HG03159 (cell line): ENCODE results near the gene LLGL1.

Experiments
- ATAC-seq: cut with Tn5 transposase; IDR thresholded peaks from one replicate; pipeline ENCODE4 v1.9.1; 2021; ENCODE audit warnings: mild to moderate bottlenecking, moderate library complexity; ENCODE audit not compliant: unreplicated experiment

LLGL1 gene

DNA sequence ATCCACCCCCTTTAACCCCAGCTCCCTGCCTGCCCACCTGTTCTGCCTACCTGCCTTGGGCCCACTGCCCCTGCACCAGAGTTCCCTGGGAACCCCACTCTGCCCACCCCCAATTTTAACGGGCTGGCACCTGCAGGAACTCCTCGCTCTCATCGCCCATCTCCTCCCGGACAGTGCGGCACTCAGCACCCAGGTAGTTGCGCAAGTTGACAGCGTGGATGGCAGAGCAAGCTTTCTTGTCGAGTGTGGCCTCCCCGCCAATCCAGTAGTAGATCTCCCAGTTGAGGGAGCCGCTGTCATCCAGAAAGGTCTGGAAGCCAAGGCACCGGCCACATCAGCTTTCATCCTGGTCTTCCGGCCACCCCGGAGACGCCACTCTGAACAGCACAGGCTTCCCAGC lies 25.3 kb downstream of the LLGL1 start:
- no peak for ATAC-seq

DNA sequence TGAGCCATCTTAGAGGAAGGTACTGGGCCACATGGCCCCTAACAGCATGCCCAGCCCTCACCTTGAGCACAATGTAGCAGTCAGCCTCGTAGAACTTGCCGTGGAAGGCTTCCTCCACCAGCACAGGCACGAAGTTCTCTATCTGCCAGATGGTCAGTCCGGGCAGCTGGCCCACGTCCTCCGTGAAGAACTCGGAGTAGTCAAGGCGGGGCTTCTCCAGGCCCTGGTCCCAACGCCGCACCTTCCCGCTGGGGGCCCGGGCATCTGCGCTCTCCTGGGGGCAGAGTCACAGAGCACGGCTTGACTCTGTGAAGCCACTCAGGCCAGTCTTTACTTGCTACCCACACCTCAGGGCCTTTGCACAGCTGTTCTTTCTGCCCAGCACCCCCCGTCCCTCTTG lies 25.8 kb downstream of the LLGL1 start:
- no peak for ATAC-seq

DNA sequence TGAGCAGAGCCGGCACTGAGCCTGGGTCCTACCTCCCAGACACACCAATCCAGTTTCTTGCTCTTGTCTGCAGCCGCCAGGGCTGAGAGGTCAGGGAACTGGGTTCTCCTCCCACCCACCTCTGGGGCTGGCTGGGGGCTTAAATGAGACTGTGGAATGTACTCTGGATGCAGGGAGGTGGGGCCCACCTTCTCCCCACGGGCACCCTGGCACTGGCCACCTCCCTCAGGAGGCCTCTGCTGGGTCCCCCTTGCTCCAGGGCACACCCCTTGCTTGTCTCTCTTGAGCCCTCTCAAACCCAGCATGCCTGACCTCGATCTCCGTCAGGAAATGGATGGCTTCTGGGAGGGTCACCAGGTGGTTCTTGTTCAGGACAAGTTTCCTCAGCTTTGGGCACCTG lies 26.7 kb downstream of the LLGL1 start:
- no peak for ATAC-seq

DNA sequence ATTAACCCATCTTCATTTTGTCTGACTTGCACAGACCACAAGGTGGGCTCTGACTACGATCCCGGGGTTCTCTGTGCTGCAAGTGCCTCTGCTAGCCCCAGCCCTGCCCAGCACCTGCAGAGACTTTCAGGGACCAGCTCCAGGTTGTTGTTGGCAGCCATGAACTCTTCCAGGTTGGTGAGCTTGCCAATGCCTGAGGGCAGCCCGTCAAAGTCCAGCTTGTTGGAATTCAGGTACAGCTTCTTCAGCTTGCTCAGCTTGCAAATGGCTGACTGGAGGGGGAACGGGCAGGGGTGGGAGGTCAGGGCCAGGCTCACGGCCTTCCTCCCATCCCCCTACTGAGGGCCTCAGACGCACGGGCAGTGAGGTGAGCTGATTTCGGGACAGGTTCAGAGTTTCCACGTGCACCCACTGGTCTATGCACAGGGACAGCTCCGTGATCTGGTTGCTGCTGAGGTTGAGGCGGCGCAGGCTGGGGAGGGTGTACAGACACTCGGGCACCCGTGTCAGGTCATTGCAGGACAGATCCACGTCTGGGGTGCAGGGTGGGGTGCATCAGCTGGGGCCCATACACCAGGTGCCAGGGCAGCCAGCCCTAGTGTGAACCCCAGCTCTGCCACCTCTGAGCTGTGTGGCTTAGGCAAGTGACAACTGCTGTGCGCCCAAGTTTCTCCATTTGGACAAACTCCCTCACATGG lies 27.9 kb downstream of the LLGL1 start:
- no peak for ATAC-seq

DNA sequence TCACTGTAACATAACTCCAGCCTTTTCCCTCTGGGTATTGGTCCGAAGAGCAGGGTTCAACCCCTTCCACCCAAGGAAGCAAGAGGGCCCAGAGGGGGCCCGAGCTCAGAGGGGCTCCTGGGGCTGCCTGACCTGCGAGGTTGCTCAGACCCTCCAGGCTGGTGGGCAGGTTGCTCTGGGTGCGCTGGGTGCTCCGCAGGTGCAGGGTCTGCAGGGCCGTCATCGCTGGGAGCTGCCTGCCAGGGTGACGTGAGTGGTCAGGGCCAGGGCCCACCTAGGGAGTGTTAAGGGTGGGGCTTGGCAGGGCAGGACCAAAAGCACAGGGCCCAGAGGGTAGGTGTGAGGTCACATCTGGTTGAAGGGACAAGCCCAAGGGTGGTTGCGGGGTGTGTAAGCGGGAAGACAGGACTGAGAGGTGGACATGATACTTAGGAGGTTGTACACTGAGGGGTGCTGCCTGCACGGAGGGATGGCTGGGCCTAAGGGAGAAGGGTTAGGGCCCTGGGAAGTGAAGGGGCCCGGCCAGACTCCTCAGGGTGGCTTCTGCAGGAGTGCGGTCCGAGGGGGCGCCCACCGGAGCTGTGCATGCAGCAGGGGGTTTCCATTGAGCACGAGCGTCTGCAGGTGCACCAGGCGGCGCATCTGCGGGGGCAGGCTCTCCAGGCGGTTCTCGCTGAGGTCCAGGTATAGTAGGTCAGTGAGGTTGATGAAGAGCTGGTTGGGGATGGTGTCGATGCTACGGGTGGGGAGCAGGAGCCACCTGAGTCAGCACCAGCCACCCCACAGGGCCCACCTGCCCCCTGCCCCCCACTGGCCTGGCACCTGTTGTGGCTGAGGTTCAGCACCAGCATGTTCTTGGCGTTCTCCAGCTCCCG lies 28.7 kb downstream of the LLGL1 start:
- no peak for ATAC-seq

DNA sequence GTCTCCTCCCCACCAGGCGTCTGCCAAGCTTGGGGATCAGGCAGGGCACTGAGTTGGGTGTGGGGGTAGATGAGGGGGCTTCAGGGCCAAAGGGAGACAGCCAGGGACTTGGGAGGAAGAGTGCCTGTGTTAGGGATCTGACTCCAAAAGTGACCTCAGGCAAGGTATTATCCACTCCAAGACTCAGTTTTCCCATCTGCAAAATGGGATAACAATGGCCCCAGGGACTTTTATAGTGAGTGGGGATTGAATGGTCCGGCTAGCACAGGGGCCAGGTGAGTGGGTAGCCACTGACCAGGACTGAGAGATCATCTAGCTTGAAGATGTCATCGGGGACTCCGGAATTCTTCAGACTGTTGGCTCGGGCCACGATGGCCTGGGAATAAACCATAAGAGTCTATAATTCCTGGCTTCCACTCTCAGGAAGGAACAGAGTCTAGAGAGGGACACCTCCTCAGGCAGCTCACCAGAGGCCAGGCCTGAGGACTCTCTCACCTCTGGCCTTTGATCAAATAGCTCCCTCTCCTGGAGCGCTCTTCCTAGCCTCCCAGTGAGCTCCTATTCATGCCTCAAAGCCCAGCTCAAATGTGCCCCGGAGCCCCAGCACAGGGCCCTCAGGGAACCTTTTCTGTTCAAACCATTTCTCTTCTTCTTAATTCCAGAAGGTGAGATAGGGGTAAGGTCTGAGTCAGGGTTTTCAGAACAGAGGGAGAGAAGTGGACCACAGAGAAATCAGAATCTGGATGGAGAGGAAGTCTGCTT lies 29.6 kb downstream of the LLGL1 start:
- ATAC-seq: no peak

DNA sequence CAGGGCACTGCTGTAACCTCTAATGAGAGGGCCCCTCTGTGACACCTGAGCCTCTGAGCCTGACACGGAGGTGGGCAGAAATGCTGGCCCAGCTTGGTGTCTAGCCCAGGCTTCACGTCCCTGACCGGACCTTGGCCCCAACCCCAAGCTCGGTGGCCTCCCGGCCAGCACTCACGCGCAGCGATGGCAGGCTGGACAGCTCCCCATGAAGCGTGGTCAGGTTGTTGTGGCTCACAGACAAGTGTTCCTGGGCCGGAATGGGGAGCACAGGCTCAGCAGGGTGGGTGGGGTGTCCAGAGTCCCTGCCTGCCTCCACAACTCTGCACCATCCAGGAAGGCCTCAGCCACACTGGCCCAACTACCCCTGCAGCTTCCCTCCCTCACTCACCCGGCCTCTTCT lies 30.9 kb downstream of the LLGL1 start:
- no peak for ATAC-seq

DNA sequence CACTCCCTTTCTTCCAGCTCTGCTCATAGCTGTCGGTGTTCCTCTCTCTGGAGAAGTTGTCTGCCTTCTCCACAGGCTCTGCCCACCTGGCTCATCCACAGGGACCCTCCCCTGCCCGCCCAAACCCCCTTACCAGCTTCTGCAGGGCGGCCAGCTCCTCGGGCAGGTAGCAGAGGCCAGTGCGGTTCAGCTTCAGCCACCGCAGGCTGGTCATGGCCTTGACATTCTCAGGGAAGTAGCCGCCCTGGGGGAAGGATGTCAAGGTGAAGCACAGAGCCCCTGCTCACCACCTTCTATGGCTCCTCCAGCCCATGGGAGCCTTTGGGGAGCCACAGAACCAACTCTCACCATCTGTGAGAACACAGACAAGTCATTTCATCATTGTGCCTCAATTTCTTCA lies 31.3 kb downstream of the LLGL1 start:
- ATAC-seq: no peak

DNA sequence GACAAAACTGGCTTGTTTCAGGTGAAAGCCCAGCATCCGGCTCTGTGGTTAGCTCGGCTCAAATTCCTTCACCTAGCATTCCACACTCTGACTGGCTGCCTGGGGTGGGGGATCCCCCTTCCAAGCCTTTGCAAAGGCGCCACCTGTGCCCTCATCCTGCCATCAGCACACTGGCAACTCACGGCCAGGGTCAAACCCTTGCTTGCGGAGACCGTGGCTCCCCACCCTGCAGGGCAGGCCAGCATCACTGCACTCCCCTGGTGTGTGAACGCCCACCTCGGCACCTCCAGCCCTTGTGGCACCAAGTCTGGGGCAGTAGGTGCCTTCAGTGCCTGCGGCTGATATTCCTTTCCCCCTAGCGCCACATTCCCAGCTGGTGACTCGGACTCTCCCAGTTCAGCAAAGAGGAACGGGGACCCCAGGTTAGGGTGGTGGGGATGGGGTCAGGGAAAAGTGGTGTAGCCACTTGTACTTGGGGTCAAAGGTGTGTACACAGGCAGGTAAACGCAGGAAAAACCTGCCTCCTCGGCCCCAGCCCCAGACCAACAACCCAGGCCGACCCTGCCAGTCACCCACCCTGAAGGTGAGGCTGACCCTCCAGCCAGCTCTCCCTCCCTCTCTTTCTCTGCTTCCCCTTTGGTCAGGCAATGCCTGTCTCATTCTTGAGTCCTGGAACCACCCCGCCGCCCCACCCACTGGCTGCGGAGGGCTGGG lies 32.0 kb downstream of the LLGL1 start:
- no peak for ATAC-seq

DNA sequence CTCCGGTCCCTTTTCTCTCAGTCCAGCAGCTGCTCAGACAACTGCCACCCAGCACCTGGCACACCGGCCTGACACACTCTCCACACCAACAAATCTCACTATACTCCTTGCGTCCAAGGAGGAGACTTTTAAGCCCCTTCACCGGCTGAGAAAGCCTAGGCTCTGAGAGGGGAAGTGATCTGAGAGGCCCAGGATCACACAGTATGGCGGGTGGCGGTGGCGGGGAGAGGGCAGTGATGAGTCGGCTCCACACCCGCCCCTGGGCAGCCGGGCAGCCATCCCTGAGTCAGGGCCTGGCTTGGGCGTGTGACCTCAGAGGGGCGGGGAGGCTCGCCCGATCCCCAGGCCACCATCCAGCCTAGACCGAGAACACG lies 32.5 kb downstream of the LLGL1 start:
- peak; percentile 32 for ATAC-seq

DNA sequence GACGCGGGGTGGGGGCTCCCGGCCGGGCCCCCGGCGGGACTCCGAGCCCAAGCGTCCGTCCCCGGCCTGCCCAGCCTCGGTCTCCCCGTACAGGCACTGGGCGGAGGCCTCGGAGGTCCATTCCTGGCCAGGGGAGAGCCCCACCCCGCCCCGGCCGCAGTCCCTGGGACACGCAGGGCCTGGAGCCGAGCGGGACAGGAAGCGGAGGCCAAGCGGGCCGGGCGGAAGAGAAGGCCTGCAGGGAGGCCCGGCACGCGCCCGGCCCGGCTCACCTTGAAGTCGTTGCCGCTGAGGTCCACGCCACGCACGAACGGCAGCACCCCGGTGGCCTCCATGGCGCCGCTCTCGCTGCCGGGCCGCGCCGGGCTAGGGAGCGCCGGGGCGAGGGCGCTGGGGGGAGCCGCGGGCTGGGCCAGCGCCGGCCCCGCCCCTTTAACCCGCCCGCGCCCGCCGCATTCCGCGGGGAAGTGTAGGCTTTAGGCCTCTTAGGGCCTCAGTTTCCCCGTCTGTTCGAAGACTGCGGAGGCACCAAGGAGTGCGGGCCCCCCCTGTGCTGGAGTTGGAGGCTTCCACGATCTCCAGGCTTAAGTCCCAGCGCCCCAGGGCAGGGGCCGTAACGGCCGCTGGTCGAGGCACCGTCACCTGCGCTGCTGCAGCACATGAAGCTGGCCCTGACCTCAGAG lies 33.1 kb downstream of the LLGL1 start, which contains the start of gene FLII:
TSS of gene FLII (minus strand) at position 383 of the 683 bp plus-strand sequence. CDS start at position 335, 48 bp downstream.
- ATAC-seq: peak; percentile 26

DNA sequence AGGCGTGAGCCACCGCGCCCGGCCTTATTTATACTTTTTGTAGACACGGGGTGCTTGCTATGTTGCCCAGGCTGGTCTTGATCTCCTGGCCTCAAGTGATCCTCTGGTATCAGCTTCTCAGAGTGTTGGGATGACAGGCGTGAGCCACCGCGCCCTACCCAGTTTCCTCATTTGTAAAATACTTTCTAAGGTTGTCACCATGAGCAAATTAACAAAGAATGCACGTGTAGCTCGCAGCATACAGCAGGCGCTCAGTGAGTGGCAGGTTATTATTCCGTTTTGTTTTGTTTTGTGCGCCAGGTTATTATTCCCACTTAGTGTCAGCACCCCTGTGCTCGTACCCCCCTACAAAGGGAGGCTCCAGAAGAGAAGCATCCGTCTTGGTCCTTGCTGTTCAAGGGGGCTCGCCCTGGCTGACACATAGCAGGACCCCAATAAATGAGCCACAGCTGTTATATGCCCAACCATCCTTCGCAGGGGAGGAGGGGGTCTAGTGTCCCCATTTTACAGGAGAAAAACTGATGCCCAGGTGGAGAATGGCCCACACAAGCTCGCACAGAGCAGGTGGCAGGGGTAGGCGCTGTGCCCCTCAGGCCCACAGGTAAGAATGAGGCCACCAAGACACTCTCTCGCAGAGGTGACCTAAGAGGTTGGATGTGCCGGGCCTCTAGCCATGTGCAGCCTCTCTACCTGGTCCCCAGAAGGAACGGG lies 34.3 kb downstream of the LLGL1 start:
- peak; percentile 1 for ATAC-seq

DNA sequence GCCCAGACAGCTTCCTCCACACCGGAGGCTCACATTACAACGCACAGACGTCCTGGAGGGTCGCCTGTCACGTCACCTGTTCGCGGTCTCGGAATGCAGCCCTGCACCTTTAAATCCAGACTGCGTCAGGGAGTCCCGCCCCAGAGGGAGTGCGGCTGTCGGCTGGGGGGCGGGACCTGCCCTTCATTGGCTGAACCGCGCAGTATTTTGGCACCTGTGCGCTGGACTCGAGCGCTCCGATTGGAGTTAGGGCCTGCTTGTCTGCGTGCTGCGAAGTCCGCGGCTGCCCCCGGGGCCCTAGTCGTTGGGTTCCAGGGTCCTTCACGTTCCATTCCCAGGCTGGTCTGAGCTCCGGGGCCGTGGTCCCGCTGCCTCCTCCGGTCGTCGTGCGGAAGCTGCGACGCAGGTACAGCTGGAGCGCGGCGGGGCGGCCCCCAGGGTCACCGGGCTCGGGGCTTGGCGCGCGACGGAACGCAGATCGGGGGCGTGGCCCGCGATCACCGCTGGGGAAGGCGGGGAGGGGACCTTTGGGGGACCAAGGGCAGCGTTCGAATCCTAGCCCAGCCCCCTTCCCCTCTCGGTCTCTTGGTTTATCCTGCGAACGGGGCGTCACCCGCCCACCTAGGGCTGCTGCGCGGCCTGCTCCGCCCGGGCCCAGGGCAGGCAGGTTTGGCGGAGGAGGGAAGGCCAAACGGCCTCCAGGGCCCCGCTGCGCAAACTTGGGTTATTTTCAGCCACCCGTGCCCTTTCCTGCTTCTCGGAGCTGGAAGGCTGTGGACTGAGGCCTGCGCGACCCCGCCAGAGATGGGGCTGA lies 35.1 kb downstream of the LLGL1 start, which contains the start of gene MIEF2:
TSS of gene MIEF2 (plus strand) at position 331 of the 814 bp plus-strand sequence. CDS start 2,059 bp downstream, outside the sequence.
- peak; percentile 77 for ATAC-seq

DNA sequence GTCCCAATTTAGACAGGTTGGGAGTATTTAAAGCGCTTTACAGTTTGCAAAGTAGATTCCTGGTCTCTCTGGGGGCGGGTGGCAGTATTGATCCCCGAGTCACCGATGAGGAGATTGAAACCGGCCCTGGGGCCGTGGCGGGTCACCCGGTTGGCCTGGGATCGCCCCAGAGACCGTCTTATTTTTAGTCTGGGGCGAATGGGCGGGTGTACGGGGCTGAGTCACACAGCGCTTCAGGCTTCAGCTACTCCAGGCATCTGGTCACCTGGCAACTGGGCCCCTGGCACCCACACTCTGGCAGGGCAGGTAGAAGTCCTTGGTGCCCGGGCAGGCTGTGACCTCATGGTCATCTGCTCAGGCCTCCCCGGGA lies 35.7 kb downstream of the LLGL1 start:
- no peak for ATAC-seq

DNA sequence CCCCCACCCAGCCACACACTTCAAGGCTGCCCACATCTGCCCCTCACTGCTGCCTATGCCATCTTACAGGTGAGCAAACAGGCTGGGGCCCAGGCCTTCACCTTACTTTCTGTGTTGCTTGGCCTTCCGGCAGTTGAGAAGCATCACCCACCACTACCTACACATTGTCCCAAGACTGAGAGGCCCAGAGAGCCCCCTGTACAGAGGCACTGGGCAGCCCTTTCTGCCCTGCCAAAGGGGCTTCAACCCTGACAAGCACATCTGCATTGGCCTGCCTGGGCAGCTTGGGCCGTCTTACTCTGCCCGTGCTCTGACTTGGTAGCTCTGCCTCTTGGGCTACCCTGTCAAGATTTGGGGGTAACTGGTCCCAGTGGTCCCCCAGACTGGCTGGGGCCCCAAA lies 36.2 kb downstream of the LLGL1 start:
- no peak for ATAC-seq

DNA sequence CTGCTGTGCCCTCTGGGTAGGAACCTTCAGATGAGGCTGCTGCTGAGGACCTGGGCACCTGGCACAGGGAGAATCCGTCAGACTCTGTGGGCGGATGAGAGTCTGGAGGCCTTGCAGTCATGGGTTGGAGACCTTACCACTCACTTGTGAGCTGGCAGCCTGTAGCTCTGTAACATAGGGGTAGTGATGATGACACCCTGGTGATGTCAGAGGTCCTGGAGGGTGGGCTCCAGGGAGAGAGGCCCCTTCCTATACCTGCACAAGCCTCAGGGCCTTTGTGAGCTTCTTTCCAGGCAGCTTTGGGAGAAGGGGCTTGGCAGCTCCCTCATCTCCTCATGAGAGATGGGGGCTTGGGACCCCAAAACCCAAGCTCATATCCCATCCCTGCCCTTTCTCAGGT lies 36.7 kb downstream of the LLGL1 start:
- ATAC-seq: no peak

DNA sequence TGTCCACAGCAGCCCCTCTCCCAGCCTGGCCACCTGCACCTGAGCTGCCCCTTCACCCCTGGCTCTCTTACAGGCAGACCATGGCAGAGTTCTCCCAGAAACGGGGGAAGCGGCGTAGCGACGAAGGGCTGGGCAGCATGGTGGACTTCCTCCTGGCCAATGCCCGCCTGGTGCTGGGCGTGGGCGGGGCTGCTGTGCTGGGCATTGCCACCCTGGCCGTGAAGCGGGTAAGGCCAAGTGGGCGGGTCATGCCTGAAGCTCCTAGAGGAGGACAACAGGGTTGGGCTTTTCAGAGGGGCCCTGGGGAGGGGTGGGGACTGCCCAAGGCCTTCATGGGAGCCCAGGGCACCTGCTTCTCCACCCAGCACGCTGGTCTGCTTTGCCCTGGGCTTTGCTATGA lies 37.2 kb downstream of the LLGL1 start:
- no peak for ATAC-seq

DNA sequence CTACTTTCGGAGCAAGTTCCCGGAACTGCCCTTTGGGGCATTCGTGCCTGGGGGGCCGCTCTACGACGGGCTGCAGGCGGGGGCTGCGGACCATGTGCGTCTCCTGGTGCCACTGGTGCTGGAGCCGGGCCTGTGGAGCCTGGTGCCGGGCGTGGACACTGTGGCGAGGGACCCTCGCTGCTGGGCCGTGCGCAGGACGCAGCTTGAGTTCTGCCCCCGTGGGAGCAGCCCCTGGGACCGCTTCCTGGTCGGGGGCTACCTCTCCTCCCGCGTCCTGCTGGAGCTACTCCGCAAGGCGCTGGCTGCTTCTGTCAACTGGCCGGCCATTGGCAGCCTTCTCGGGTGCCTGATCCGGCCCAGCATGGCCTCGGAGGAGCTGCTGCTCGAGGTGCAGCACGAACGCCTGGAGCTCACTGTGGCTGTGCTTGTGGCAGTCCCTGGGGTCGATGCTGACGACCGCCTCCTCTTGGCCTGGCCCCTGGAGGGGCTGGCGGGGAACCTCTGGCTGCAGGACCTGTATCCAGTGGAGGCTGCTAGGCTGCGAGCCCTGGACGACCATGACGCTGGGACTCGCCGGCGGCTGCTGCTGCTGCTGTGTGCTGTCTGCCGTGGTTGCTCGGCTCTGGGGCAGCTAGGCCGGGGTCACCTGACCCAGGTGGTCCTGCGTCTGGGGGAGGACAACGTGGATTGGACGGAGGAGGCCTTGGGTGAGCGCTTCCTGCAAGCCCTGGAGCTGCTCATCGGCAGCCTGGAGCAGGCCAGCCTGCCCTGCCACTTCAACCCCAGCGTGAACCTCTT lies 38.6 kb downstream of the LLGL1 start:
- no peak for ATAC-seq
